ENCODE results near the gene DNAJB13.

Gene DNAJB13

GRCh38 chr11:74009675-74010305, 59.0 kb downstream of the DNAJB13 start:
- Histone ChIP-seq H3F3A (ENCODE audit: control insufficient read depth, insufficient read depth) (no peaks in the 10 kb centered on the region), H3K4me1 (ENCODE audit: control insufficient read depth, low read length) (peaks cover 50% of the 10 kb centered on the region), H3K36me3 (ENCODE audit: control insufficient read depth, low read length) (peaks cover 4% of the 10 kb centered on the region; the same call in 1 of the 2 replicates), H4K20me1 (ENCODE audit: control insufficient read depth, insufficient read depth, low read depth, low read length) (no peaks in the 10 kb centered on the region), H3K4me3 (ENCODE audit: low read length) (no peak overlapping the region), H3K4me2 (ENCODE audit: low read length) (no peak overlapping the region), H3K27me3 (ENCODE audit: control insufficient read depth, low read length) (no peaks in the 10 kb centered on the region), H3K9me3 (ENCODE audit: control insufficient read depth, insufficient read depth, low read length) (no peaks in the 10 kb centered on the region), H3K79me2 (ENCODE audit: control insufficient read depth, low read length) (no peaks in the 10 kb centered on the region), H3K27ac (ENCODE audit: low read depth, low read length) (no peak overlapping the region), H3K9me2 (replicated peaks; ENCODE audit: control insufficient read depth, low read length) (no peaks in the 10 kb centered on the region)
- TF ChIP-seq EZH2phosphoT487 (IDR thresholded peaks at IDR 0.05; ENCODE audit: borderline replicate concordance, low read length) (no peak), CTCF (IDR thresholded peaks at IDR 0.05; ENCODE audit: low read depth, low read length, poor library complexity, severe bottlenecking) (no peak)

DNA sequence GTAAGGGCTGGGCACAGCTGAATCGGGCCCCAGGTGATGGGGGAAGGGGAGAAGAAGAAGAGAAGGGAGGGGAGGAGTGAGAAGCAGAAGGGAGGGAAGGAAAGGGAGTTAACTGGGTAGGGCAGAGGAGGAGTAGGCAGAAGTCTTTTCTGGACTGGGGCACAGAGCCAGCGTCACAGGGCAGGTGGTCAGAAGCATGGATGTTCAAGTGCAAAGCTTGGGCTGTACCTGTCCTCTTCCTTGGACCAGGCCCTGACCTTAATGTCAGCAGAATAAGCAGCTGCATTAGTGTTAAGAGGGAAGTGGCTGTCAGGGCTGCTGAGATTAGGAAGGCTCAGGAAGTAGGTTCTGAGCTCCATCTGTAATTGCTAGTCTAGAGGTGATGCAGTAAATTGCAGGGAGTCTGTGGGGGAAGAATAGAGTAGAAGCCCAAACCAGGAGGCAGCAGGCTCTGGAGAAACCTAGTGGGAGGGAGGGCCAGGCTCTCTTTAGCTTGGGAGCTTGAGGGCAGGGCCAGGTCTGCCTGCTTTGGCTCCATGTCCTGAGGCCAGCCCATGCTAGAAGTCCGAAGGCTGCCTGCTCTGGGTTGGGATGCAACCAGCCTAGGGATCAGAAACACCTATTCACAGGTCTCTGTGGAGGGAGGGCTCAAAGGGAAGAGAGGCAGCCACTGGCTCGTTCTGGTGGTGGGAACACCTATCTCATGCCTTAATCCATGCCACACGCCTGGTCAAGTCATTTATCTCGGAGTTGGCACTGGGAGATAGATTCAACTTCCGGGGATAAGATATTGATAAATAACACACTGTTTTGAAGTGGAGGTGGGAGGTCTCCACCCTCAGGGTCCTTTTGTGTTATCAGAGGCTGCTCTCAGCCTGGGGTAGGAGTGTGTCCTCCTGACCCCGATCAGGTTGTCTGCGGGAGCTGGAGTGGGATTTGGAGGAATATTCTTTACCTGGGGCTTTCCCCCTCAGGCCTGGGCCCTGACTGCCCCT, 59.8 kb downstream of the DNAJB13 start:
- no peak for TF ChIP-seq EZH2phosphoT487 (IDR thresholded peaks at IDR 0.05; ENCODE audit: borderline replicate concordance, low read length)
- TF ChIP-seq CTCF (IDR thresholded peaks at IDR 0.05; ENCODE audit: low read depth, low read length, poor library complexity, severe bottlenecking) = no peak
- H3K4me3 ChIP-seq (ENCODE audit: low read length) = no peak overlapping the region
- H3K27ac ChIP-seq (ENCODE audit: low read depth, low read length) = no peak overlapping the region
- no peaks in the 10 kb centered on the region for H3F3A ChIP-seq (ENCODE audit: control insufficient read depth, insufficient read depth)
- peaks cover 7% of the 10 kb centered on the region for H3K36me3 ChIP-seq (ENCODE audit: control insufficient read depth, low read length)
- H4K20me1 ChIP-seq (ENCODE audit: control insufficient read depth, insufficient read depth, low read depth, low read length) = no peaks in the 10 kb centered on the region
- no peaks in the 10 kb centered on the region for H3K79me2 ChIP-seq (ENCODE audit: control insufficient read depth, low read length)
- H3K4me1 ChIP-seq (ENCODE audit: control insufficient read depth, low read length) = peaks cover 42% of the 10 kb centered on the region
- no peaks in the 10 kb centered on the region for H3K9me2 ChIP-seq (replicated peaks; ENCODE audit: control insufficient read depth, low read length)
- no peaks in the 10 kb centered on the region for H3K9me3 ChIP-seq (ENCODE audit: control insufficient read depth, insufficient read depth, low read length)
- no peak overlapping the region for H3K4me2 ChIP-seq (ENCODE audit: low read length)
- H3K27me3 ChIP-seq (ENCODE audit: control insufficient read depth, low read length) = no peaks in the 10 kb centered on the region

GRCh38 chr11:74011360-74012073, 60.7 kb downstream of the DNAJB13 start:
- Histone ChIP-seq H4K20me1 (ENCODE audit: control insufficient read depth, insufficient read depth, low read depth, low read length) (no peaks in the 10 kb centered on the region), H3K27ac (ENCODE audit: low read depth, low read length) (no peak overlapping the region), H3K79me2 (ENCODE audit: control insufficient read depth, low read length) (no peaks in the 10 kb centered on the region), H3K9me2 (replicated peaks; ENCODE audit: control insufficient read depth, low read length) (no peaks in the 10 kb centered on the region), H3F3A (ENCODE audit: control insufficient read depth, insufficient read depth) (no peaks in the 10 kb centered on the region), H3K27me3 (ENCODE audit: control insufficient read depth, low read length) (no peaks in the 10 kb centered on the region), H3K4me3 (ENCODE audit: low read length) (no peak overlapping the region), H3K9me3 (ENCODE audit: control insufficient read depth, insufficient read depth, low read length) (no peaks in the 10 kb centered on the region), H3K4me1 (ENCODE audit: control insufficient read depth, low read length) (peaks cover 42% of the 10 kb centered on the region), H3K36me3 (ENCODE audit: control insufficient read depth, low read length) (peaks cover 7% of the 10 kb centered on the region), H3K4me2 (ENCODE audit: low read length) (no peak overlapping the region)
- TF ChIP-seq CTCF (IDR thresholded peaks at IDR 0.05; ENCODE audit: low read depth, low read length, poor library complexity, severe bottlenecking) (no peak), EZH2phosphoT487 (IDR thresholded peaks at IDR 0.05; ENCODE audit: borderline replicate concordance, low read length) (no peak)

All from DOHH2 (cell line).